Keratinocyte (primary cell): ENCODE results near the gene IGSF23. TPM values are rescaled to one million over a fixed set of nuclear protein-coding genes. Genes with fewer than 3 reads are reported as not detected.

Experiments
- DNase-seq: peaks from one replicate; pipeline ENCODE4 v3.0.0-alpha.2; 2011; ENCODE audit warnings: low read depth, missing footprints, low spot score
- FAIRE-seq: peaks from 2 replicates; lab custom pipeline; 2011; peaks lifted over from hg19 to GRCh38; lab: Jason Lieb, UNC
- H2AFZ ChIP-seq: 2 replicates; pipeline ENCODE4 v1.6.0; 2012; ENCODE audit warnings: low read length, control low read depth, inconsistent platforms; ENCODE audit not compliant: control insufficient read depth
- H3K27ac ChIP-seq: 2 replicates; pipeline ENCODE4 v1.5.1; 2011; ENCODE audit warnings: low read length; ENCODE audit not compliant: control insufficient read depth, insufficient read depth
- H3K27me3 ChIP-seq: 3 replicates; pipeline ENCODE4 v1.6.0; 2011; ENCODE audit warnings: low read length; ENCODE audit not compliant: control insufficient read depth, insufficient read depth; ENCODE audit errors: extremely low read depth
- H3K36me3 ChIP-seq, 2 experiments: 2 replicates in 1 of 2; 3 replicates in 1 of 2; pipeline ENCODE4 v1.5.1; 2011; ENCODE audit warnings: low read length in 2 of 2, mild to moderate bottlenecking in 1 of 2; ENCODE audit not compliant: control insufficient read depth in 2 of 2, insufficient read depth in 2 of 2; ENCODE audit errors: extremely low read depth in 1 of 2
- H3K4me1 ChIP-seq: 3 replicates; pipeline ENCODE4 v1.5.1; 2011; ENCODE audit warnings: low read length; ENCODE audit not compliant: control insufficient read depth, insufficient read depth; ENCODE audit errors: extremely low read depth
- H3K4me2 ChIP-seq: 3 replicates; pipeline ENCODE4 v1.6.0; 2011; ENCODE audit warnings: low read depth, low read length; ENCODE audit not compliant: control insufficient read depth, insufficient read depth; ENCODE audit errors: extremely low read depth
- H3K4me3 ChIP-seq, 3 experiments: fragments of 200-600 bp in 1 of 3; sonication (generic) in 1 of 3; 2 replicates in 2 of 3; 3 replicates in 1 of 3; pipeline ENCODE4 v1.5.1; 2011 to 2016; ENCODE audit warnings: low read length in 3 of 3, mild to moderate bottlenecking in 3 of 3, control low read depth in 2 of 3, inconsistent platforms in 1 of 3, low read depth in 1 of 3, mixed read lengths in 1 of 3, mixed run types in 1 of 3, moderate library complexity in 1 of 3; ENCODE audit not compliant: control insufficient read depth in 2 of 3, insufficient read depth in 2 of 3; ENCODE audit errors: extremely low read depth in 1 of 3
- H3K79me2 ChIP-seq: 2 replicates; pipeline ENCODE4 v1.6.0; 2012; ENCODE audit warnings: low read length; ENCODE audit not compliant: control insufficient read depth, insufficient read depth
- H3K9ac ChIP-seq: 3 replicates; pipeline ENCODE4 v1.6.0; 2011; ENCODE audit warnings: low read length; ENCODE audit not compliant: control insufficient read depth, insufficient read depth; ENCODE audit errors: extremely low read depth
- H3K9me1 ChIP-seq: 3 replicates; pipeline ENCODE4 v1.6.0; 2011; ENCODE audit warnings: low read length; ENCODE audit not compliant: control insufficient read depth, insufficient read depth; ENCODE audit errors: extremely low read depth
- H3K9me3 ChIP-seq: 2 replicates; pipeline ENCODE4 v1.5.1; 2012; ENCODE audit warnings: low read depth, low read length; ENCODE audit not compliant: control insufficient read depth
- H4K20me1 ChIP-seq: 3 replicates; pipeline ENCODE4 v1.6.0; 2011; ENCODE audit warnings: low read length; ENCODE audit not compliant: control insufficient read depth, insufficient read depth; ENCODE audit errors: extremely low read depth
- CTCF ChIP-seq, 3 experiments: IDR thresholded peaks in 1 of 3; conservative IDR thresholded peaks in 1 of 3; optimal IDR thresholded peaks in 1 of 3; 2 replicates in 2 of 3; 3 replicates in 1 of 3; pipeline versions ENCODE3 to v1.5.1; 2011; ENCODE audit warnings: low read length in 3 of 3, mild to moderate bottlenecking in 3 of 3, moderate library complexity in 2 of 3, control low read depth in 1 of 3, inconsistent platforms in 1 of 3; ENCODE audit not compliant: insufficient read depth in 2 of 3; ENCODE audit errors: extremely low read depth in 1 of 3
- EZH2 ChIP-seq: IDR thresholded peaks from one replicate; pipeline ENCODE4 v1.6.1; 2012; ENCODE audit warnings: inconsistent platforms, mild to moderate bottlenecking, low read length, moderate library complexity
- dilution Hi-C: fragments of 300-500 bp; cut with MboI; formaldehyde crosslinking; loops from one replicate; pipeline ENCODE4 v1.7.0; 2020; ENCODE audit warnings: low sequenced_read_pairs; ENCODE audit not compliant: extremely low pct_ligation_motif_present
- polyA plus RNA-seq, 5 experiments: library from polyadenylated mRNA; depleted of rRNA in 3 of 5; stranded (reverse) in 3 of 5; stranded (forward) in 1 of 5; unstranded in 1 of 5; fragments of >200 nt; gene quantifications; 1 replicate in 1 of 5; 2 replicates in 3 of 5; 3 replicates in 1 of 5; pipeline versions ENCODE4 v1.2.1 to v1.2.3, GENCODE V29; 2011 to 2012; ENCODE audit warnings: missing spikeins in 2 of 5, low read depth in 1 of 5, low replicate concordance in 1 of 5

Gene IGSF23
- polyA plus RNA-seq, 1 donor (not counting 4 experiments of a cell fraction or from before 2014, with no cell fraction given) = 0.07 TPM

- dilution Hi-C loops = no loop called here
- Histone ChIP-seq H3K9me3 (no peaks in the 10 kb centered on the region), H3K36me3 (no peaks in the 10 kb centered on the region), H2AFZ (no peak overlapping the region), H3K4me1 (peaks cover 23% of the 10 kb centered on the region), H3K4me2 (no peak overlapping the region), H3K79me2 (no peaks in the 10 kb centered on the region), H3K4me3 (no peak overlapping the region), H3K27me3 (no peaks in the 10 kb centered on the region), H3K9ac (no peak overlapping the region), H4K20me1 (no peaks in the 10 kb centered on the region), H3K9me1 (no peaks in the 10 kb centered on the region), H3K27ac (no peak overlapping the region)
- no peak for DNase-seq
- TF ChIP-seq EZH2 (no peak), CTCF (optimal IDR thresholded peaks at IDR 0.05 in 1 of 3, IDR thresholded peaks at IDR 0.05 in 1 of 3, conservative IDR thresholded peaks at IDR 0.05 in 1 of 3; ENCODE audit: extremely low read depth in 1 of 3, insufficient read depth in 2 of 3, low read length in 3 of 3) (no peak)
- FAIRE-seq = no peak
Measured at GRCh38 chr19:44605547-44605946, 7.8 kb upstream of the IGSF23 start.

GRCh38 chr19:44607049-44607448 is 6.3 kb upstream of the IGSF23 start:
- TF ChIP-seq EZH2 (no peak), CTCF (optimal IDR thresholded peaks at IDR 0.05 in 1 of 3, IDR thresholded peaks at IDR 0.05 in 1 of 3, conservative IDR thresholded peaks at IDR 0.05 in 1 of 3; ENCODE audit: extremely low read depth in 1 of 3, insufficient read depth in 2 of 3, low read length in 3 of 3) (no peak)
- H3K4me2 ChIP-seq = no peak overlapping the region
- H3K9me1 ChIP-seq = no peaks in the 10 kb centered on the region
- no peaks in the 10 kb centered on the region for H3K27me3 ChIP-seq
- DNase-seq = no peak
- H4K20me1 ChIP-seq = no peaks in the 10 kb centered on the region
- H2AFZ ChIP-seq = no peak overlapping the region
- peaks cover 20% of the 10 kb centered on the region for H3K4me1 ChIP-seq
- H3K4me3 ChIP-seq = no peak overlapping the region
- no peaks in the 10 kb centered on the region for H3K9me3 ChIP-seq
- no peak overlapping the region for H3K9ac ChIP-seq
- no peaks in the 10 kb centered on the region for H3K36me3 ChIP-seq
- no peak overlapping the region for H3K27ac ChIP-seq
- dilution Hi-C loops = no loop called here
- H3K79me2 ChIP-seq = no peaks in the 10 kb centered on the region
- no peak for FAIRE-seq
